ENCODE results near the gene PTPRZ1.

GRCh38 chr7:121994625-121995410 is 121.9 kb downstream of the PTPRZ1 start:
- no peak for TF ChIP-seq CREB5 (CRISPR knock-in tag; IDR thresholded peaks at IDR 0.05; ENCODE audit: low read depth)
- no peak for TF ChIP-seq CSRNP3 (CRISPR knock-in tag; IDR thresholded peaks at IDR 0.05)
- TF ChIP-seq ZNF565 (CRISPR knock-in tag; conservative IDR thresholded peaks at IDR 0.05; ENCODE audit: low read depth): no peak
- no peak for TF ChIP-seq ZFP30 (CRISPR knock-in tag; IDR thresholded peaks at IDR 0.05)
- TF ChIP-seq ARNTL (CRISPR knock-in tag; IDR thresholded peaks at IDR 0.05; ENCODE audit: borderline replicate concordance, low read depth): no peak

All from SK-N-SH treated with all-trans-retinoic acid at 6 μM for 48 hours (cell line).